NT2/D1 (cell line): ENCODE measurements around the gene C6orf52.

Experiments
- SUZ12 ChIP-seq: IDR thresholded peaks from 2 replicates; pipeline ENCODE4 v1.6.1; 2011; ENCODE audit not compliant: insufficient read length, insufficient read depth; ENCODE audit errors: extremely low read depth
- YY1 ChIP-seq: IDR thresholded peaks from 2 replicates; pipeline ENCODE4 v1.6.1; 2011; ENCODE audit not compliant: insufficient read length, insufficient read depth
- ZNF274 ChIP-seq: IDR thresholded peaks from 2 replicates; pipeline ENCODE4 v1.6.1; 2011; ENCODE audit warnings: mild to moderate bottlenecking, low read depth, low read length

DNA sequence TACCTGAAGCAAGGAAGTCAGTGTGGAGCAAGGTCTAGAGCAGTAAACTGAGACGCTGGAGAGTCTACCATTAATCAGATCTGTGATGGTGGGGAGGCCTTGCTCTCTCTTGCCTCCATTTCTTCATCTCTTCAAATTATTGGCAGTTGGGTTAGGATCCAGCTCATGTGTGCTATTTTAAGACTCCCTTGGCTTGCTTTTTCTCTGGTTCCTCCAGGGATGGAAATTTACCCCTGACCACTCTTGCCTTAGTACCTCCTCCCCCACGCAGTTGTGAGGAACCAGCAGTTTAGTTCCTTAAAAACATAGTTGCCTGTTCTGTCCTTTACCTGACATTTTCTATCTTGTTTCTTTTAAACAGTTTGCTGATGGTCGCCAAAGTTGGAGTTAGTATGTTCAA lies 35.8 kb upstream of the C6orf52 start:
- TF ChIP-seq ZNF274 (no peak), YY1 (no peak), SUZ12 (no peak)
